Measurements from ENCODE around the gene VAPA.

DNA sequence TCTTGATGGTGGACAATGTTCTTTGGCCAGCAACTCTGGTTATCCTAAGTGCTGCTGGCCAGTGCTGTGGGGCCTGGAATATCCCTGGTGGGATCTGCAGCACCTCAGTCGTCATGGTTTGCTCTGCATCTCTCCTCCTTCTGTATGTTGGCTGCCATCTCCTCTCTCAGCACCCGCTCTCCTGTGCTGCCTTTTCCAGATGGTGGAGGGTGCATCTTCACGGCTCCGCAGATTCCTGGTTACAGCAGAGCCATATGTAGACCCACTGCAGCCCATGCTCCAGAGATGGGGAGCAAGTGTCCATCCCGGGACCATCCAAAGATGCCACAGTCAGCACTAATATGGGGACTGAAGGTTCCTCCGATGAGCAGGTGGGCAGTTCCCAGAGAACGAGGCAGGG, 90.0 kb downstream of the VAPA start:
- TF ChIP-seq NKRF (conservative IDR thresholded peaks at IDR 0.05) (no peak), POLR2AphosphoS5 (IDR thresholded peaks at IDR 0.05; ENCODE audit: low read length) (no peak)

All from GM12878 (cell line).